Measurements from ENCODE around the gene EXOC3L4.

GRCh38 chr14:103111232-103111868 lies 16.8 kb downstream of the EXOC3L4 start:
- no peak for TF ChIP-seq CTCF (IDR thresholded peaks at IDR 0.05 in 8 of 11, conservative IDR thresholded peaks at IDR 0.05 in 3 of 11)
- TF ChIP-seq POLR2A (IDR thresholded peaks at IDR 0.05) = no peak
